ENCODE measurements around the gene SOWAHC.

DNA sequence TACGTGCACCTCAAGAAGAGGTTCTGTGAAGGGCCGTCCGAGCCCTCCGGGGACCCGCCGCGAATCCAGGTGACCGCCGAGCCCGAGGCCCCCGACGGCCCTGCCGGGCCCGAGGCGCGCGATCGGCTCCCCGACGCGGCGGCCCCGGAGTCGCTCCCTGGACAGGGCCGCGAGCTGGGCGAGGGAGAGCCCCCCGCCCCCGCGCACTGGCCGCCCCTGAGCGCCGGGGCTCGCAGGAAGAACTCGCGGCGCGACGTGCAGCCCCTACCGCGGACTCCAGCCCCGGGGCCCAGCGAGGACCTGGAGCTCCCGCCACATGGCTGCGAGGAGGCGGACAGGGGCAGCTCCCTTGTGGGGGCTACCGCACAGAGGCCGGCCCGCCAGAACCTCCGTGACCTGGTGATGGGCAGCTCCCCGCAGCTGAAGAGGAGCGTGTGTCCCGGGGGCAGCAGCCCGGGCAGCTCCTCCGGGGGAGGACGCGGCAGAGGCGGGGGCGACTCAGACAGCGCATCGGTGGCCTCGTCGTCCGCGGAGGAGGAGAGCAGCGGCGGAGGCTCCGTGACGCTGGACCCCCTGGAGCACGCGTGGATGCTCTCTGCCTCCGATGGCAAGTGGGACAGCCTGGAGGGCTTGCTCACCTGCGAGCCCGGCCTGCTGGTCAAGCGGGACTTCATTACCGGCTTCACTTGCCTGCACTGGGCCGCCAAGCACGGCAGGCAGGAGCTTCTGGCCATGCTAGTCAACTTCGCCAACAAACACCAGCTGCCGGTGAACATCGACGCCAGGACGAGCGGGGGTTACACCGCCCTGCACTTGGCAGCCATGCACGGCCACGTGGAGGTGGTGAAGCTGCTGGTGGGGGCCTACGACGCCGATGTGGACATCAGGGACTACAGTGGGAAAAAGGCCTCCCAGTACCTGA is 812 bp downstream of the SOWAHC start:
- TF ChIP-seq CTCF (IDR thresholded peaks at IDR 0.05) = no peak
- TF ChIP-seq ZFX (IDR thresholded peaks at IDR 0.05; ENCODE audit: borderline replicate concordance) = no peak

Data from 22Rv1 (cell line).